Pancreas (tissue), 10 donors: Measurements from ENCODE around the gene RAB6D. TPM values are rescaled to one million over a fixed set of nuclear protein-coding genes. Genes with fewer than 3 reads are reported as not detected.
"Not testable (repeated sequence)": the region's sequence is repeated elsewhere in the genome, so short reads cannot be mapped to it uniquely, and the experiment has no call there.

ENCODE experiments used
- ATAC-seq, 4 donors: fragments of 200-7000 bp; cut with Tn5 transposase; one replicate each; pipeline versions ENCODE4 v1.8.0 to v1.9.1; 2020; ENCODE audit warnings: mild to moderate bottlenecking in 4 of 4, moderate library complexity in 4 of 4
- DNase-seq, 6 donors: peaks; one replicate each; pipeline ENCODE4 v3.0.0-alpha.2; 2020
- FAIRE-seq: peaks from 2 replicates; lab custom pipeline; 2012; peaks lifted over from hg19 to GRCh38; lab: Jason Lieb, UNC
- H3K27ac ChIP-seq, 4 donors: fragments of 200-600 bp; sonication (generic); 1 replicate in 3 of 4; 2 replicates in 1 of 4; pipeline versions ENCODE4 v1.5.0 to v1.8.0; 2020
- H3K27me3 ChIP-seq, 4 donors: fragments of 200-600 bp; one replicate each; pipeline ENCODE4 v1.8.0; 2021
- H3K36me3 ChIP-seq, 3 donors: fragments of 200-600 bp; sonication (generic) in 1 of 3; one replicate each; pipeline versions ENCODE4 v1.5.0 to v1.8.0; 2020 to 2021
- H3K4me1 ChIP-seq, 3 donors: fragments of 200-600 bp; one replicate each; pipeline ENCODE4 v1.8.0; 2021
- H3K4me3 ChIP-seq, 4 donors: fragments of 200-600 bp; sonication (generic) in 2 of 4; one replicate each; pipeline versions ENCODE4 v1.5.0 to v1.8.0; 2020 to 2021
- H3K9me3 ChIP-seq, 4 donors: fragments of 200-600 bp; one replicate each; pipeline ENCODE4 v1.8.0; 2021
- WGBS, 2 donors: extraction: QIAGEN DNeasy Blood & Tissue Kit; methylation state at CpG; one replicate each; pipeline ENCODE4 v1.1.7; 2013; 5-methylcytosine and 5-hydroxymethylcytosine counted together
- intact Hi-C, 3 donors: fragments of 100-400 bp; cut with DNase I; formaldehyde crosslinking; loops; one replicate each; pipeline versions ENCODE4 v1.11.1 to v1.14.2; 2022
- polyA plus RNA-seq, 2 donors: library from polyadenylated mRNA; stranded (reverse); fragments of 200-250 nt; gene quantifications; one replicate each; pipeline ENCODE4 v1.2.3, GENCODE V29; 2013
- total RNA-seq, 6 donors: library from RNA; stranded (reverse); fragmentation: NEBNext Ultra II Directional in 4 of 6; extraction: Animal tissue kit (Norgen Biotek cat#: 25700) in 4 of 6; gene quantifications; one replicate each; pipeline versions ENCODE4 v1.2.1 to v1.2.4, GENCODE V29; 2021 to 2023
- TF ChIP-seq, protein P1 (sequence below), 4 donors: fragments of 200-600 bp; sonication (generic) in 3 of 4; IDR thresholded peaks; one replicate each; pipeline versions ENCODE4 v1.5.0 to v1.8.0; 2021; ENCODE audit warnings: antibody characterized with exemption in 4 of 4
- donor health status: healthy with polysubstance abuse.
- donor health status: DM: no; HTN: no; CAD: no; lungs with moderate emphysema.
- donor health status: DM: no; HTN: no; CAD: no.
- donor health status: control.
- donor health status: control.
- donor health status: Bipolar disorder and iron deficiency.
- donor health status: DM: yes; HTN: yes; CAD: no.
- donor health status: DM: no; HTN: no; CAD: no.
- donor health status: DM: no; HTN: no; CAD: no.
- donor health status: DM: yes; HTN: yes; CAD: no.

RAB6D gene
- total and polyA plus RNA-seq, 8 donors = 0.08 to 0.14 TPM; not detected in 6

GRCh38 chr2:131349021-131349420 lies 14.9 kb downstream of the RAB6D start:
- no peaks in the 10 kb centered on the region for H3K36me3 ChIP-seq
- no peaks in the 10 kb centered on the region for H3K9me3 ChIP-seq
- TF ChIP-seq, protein P1, sequence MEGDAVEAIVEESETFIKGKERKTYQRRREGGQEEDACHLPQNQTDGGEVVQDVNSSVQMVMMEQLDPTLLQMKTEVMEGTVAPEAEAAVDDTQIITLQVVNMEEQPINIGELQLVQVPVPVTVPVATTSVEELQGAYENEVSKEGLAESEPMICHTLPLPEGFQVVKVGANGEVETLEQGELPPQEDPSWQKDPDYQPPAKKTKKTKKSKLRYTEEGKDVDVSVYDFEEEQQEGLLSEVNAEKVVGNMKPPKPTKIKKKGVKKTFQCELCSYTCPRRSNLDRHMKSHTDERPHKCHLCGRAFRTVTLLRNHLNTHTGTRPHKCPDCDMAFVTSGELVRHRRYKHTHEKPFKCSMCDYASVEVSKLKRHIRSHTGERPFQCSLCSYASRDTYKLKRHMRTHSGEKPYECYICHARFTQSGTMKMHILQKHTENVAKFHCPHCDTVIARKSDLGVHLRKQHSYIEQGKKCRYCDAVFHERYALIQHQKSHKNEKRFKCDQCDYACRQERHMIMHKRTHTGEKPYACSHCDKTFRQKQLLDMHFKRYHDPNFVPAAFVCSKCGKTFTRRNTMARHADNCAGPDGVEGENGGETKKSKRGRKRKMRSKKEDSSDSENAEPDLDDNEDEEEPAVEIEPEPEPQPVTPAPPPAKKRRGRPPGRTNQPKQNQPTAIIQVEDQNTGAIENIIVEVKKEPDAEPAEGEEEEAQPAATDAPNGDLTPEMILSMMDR (IDR thresholded peaks at IDR 0.05) = no peak
- H3K27me3 ChIP-seq = no peaks in the 10 kb centered on the region
- WGBS, 2 donors = 62 to 77% methylated on average over 4 of the region's 4 CpGs
- no peaks in the 10 kb centered on the region for H3K4me1 ChIP-seq
- FAIRE-seq (no peak), DNase-seq (no peak), ATAC-seq (no peak)
- no peak overlapping the region for H3K4me3 ChIP-seq
- intact Hi-C loops = no loop called here
- no peak overlapping the region for H3K27ac ChIP-seq

GRCh38 chr2:131347035-131347434 lies 16.9 kb downstream of the RAB6D start:
- H3K27ac ChIP-seq, H3K4me1 ChIP-seq, DNase-seq, FAIRE-seq, H3K4me3 ChIP-seq, ATAC-seq, H3K27me3 ChIP-seq, H3K36me3 ChIP-seq, H3K9me3 ChIP-seq, intact Hi-C loops: not testable (repeated sequence)
- 68 to 70% methylated on average over 7 of the region's 7 CpGs for WGBS, 2 donors

DNA sequence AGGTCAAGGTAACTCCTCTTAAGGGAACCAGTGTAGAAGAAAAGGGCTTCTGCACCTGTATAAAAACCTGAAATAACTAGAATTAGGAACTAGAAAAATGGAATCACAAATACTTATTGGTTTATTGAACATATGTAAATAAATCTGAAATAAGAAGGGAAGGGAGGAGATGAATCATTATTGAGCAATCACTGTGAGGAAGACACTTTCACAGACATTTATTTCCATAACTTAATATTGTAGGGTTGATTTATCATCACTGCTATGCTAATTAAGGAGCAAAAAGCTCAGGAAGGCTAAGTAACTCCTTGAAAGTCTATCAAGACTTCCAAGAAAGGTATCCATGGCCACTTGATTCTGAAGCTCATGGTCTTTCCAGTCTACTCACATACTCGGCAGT lies 24.7 kb downstream of the RAB6D start:
- 31 to 52% methylated on average over 1 of the region's 1 CpG for WGBS, 2 donors
- not testable (repeated sequence) for H3K36me3 ChIP-seq, H3K4me3 ChIP-seq, DNase-seq, H3K27ac ChIP-seq, H3K4me1 ChIP-seq, H3K9me3 ChIP-seq, H3K27me3 ChIP-seq, FAIRE-seq, ATAC-seq
- intact Hi-C loops = loop anchor here in 1 of 3 donors (10.0 kb wide), 1 partner anchor 185 kb away; no protein-coding TSS in a partner anchor

GRCh38 chr2:131335319-131335718 lies 28.6 kb downstream of the RAB6D start:
- not testable (repeated sequence) for FAIRE-seq
- DNase-seq = peak in 2 of 6 donors; percentile 22 to 26

DNA sequence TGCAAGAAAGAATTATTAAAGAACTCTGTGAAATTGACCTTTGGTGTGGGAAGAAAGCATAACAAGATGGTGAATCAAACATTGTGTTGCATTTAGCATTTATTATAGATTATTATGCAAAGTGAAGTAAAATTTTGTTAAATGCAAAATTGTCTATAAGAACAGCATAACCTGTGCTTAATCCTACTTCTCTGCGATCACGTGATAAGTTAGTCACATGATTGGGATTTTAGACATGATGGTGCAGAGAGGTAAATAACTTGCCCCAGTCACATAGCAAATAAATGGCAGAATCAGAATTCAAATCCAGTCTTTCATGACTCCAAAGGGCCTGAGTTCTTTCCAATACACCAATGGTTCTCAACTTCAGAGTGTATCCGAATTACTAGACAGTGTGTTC lies 31.3 kb downstream of the RAB6D start:
- FAIRE-seq, H3K4me1 ChIP-seq, H3K4me3 ChIP-seq, H3K36me3 ChIP-seq, H3K27me3 ChIP-seq, H3K27ac ChIP-seq, ATAC-seq, H3K9me3 ChIP-seq, DNase-seq: not testable (repeated sequence)
- 85 to 98% methylated on average over 3 of the region's 3 CpGs for WGBS, 2 donors
- intact Hi-C loops = loop anchor here in 1 of 3 donors (10.0 kb wide), 1 partner anchor 178 kb away; no protein-coding TSS in a partner anchor

More at GRCh38 chr2:131335319-131335718, 28.6 kb downstream of the RAB6D start:
- not testable (repeated sequence) for H3K4me1 ChIP-seq, H3K36me3 ChIP-seq, H3K27me3 ChIP-seq, H3K4me3 ChIP-seq, H3K27ac ChIP-seq, H3K9me3 ChIP-seq
- peak in 2 of 4 donors; percentile 32 to 35 for ATAC-seq
- 12 to 23% methylated on average over 6 of the region's 6 CpGs for WGBS, 2 donors
- intact Hi-C loops = loop anchor here in 1 of 3 donors (10.0 kb wide), 1 partner anchor 181 kb away; no protein-coding TSS in a partner anchor

DNA sequence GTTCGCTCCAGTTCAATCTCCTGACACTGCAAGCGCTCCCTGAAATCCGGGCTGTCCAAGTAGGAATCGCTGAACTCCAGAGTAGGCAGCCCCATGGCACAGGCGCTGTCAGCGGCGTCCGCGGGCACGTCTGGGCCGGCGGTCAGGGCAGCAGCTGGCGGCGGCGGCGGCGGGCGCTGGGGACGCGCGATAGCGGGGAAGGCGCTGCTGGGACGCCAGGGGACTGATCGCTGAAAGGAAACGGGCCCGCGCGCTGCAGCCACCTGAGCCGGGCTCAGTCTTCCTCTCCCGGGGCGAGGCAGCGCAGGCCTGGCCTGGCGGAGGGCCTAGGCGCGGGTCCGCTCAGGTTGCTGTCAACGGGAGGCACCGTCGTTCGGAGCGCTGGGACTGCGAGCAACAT lies 33.0 kb downstream of the RAB6D start:
- H3K9me3 ChIP-seq, H3K4me3 ChIP-seq, FAIRE-seq, H3K36me3 ChIP-seq, H3K27me3 ChIP-seq, H3K4me1 ChIP-seq, H3K27ac ChIP-seq: not testable (repeated sequence)
- intact Hi-C loops = loop anchor here in 1 of 3 donors (10.0 kb wide), 1 partner anchor 176 kb away; no protein-coding TSS in a partner anchor
- WGBS, 2 donors = 3 to 7% methylated on average over 23 to 36 of the region's 43 CpGs
- DNase-seq (peak; percentile 21 to 75 (median 30)), ATAC-seq (peak; percentile 68 to 88 (median 82))

DNA sequence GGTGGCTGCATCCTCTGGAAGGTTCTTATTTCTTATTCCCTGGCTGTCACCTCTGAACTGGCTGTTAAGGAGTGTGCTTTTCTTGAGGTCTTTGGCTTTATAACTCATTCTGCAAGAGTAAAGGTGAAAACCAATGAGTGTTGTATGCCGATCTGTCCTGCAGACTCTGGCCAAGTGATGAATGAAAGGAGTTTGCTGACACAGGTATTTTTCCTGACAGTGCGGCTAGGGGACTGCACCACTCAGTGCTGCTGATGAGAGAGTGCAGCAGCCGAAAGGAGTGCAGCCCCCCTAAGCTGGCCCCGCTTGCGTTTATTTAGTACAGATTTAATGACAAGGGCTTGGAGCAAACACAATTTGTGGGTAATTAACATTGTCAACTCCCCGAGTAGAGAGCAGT lies 41.8 kb downstream of the RAB6D start:
- TF ChIP-seq, protein P1 (IDR thresholded peaks at IDR 0.05) = no peak
- 68% methylated on average over 6 of the region's 6 CpGs for WGBS, 2 donors
- Histone ChIP-seq H3K27me3 (peaks cover 0 to 3% (median 0%) of the 10 kb centered on the region in 4 donors), H3K36me3 (no peaks in the 10 kb centered on the region), H3K9me3 (no peaks in the 10 kb centered on the region), H3K27ac (no peak overlapping the region), H3K4me3 (no peak overlapping the region), H3K4me1 (no peaks in the 10 kb centered on the region)
- FAIRE-seq (no peak), ATAC-seq (no peak), DNase-seq (no peak)
- intact Hi-C loops = no loop called here

DNA sequence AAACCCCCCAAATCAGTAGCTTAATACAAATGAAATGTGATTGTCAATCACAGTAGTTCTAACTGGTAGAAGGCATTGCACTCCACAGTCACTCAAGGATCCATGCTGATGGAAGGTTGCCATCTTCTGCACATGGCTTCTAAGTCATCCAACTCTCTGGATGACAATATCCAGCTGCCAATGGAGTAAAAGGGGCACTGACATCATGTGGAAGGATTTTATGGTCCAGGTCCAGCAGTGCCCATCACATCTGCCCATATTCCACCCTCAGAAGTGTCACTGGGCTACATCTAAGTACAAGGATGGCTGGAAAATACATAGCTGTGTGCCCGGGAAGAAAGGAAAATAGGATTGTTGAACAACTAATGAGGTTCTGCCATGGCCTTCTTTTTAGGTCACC lies 42.6 kb downstream of the RAB6D start:
- ATAC-seq, H3K4me1 ChIP-seq, H3K9me3 ChIP-seq, H3K27ac ChIP-seq, intact Hi-C loops, DNase-seq, H3K36me3 ChIP-seq, FAIRE-seq, H3K27me3 ChIP-seq, H3K4me3 ChIP-seq: not testable (repeated sequence)
- WGBS, 2 donors = 69 to 75% methylated on average over 1 of the region's 1 CpG

DNA sequence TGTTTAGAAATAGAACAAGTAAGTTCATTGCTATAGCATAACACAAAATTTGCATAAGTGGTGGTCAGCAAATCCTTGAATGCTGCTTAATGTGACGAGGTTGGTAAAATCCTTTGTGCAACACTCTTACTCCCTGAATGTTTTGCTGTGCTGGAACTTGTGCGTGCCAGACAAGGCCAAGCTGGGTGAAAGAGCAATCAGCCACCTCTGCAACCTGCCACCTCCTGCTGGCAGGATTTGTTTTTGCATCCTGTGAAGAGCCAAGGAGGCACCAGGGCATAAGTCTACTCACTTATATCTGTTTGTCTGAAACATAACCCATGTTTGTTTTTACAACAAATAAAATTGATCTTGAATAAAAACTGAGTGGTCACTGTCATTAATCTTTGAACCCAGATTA lies 53.0 kb downstream of the RAB6D start:
- H3K27ac ChIP-seq, FAIRE-seq, DNase-seq, intact Hi-C loops, H3K4me3 ChIP-seq, H3K36me3 ChIP-seq, H3K27me3 ChIP-seq, H3K4me1 ChIP-seq, ATAC-seq, H3K9me3 ChIP-seq: not testable (repeated sequence)
- WGBS, 2 donors = 68 to 86% methylated on average over 2 of the region's 2 CpGs
